Stimulated activated CD4-positive, alpha-beta T cell treated with anti-CD3 and anti-CD28 coated beads, Interleukin-4, amount 100 ng/mL, for 1 hour (primary cell): ENCODE measurements around the gene DYNC1I1.

Experiments used
- DNase-seq: peaks from one replicate; pipeline ENCODE4 v3.0.0-alpha.2; 2020

The DYNC1I1 gene

DNA sequence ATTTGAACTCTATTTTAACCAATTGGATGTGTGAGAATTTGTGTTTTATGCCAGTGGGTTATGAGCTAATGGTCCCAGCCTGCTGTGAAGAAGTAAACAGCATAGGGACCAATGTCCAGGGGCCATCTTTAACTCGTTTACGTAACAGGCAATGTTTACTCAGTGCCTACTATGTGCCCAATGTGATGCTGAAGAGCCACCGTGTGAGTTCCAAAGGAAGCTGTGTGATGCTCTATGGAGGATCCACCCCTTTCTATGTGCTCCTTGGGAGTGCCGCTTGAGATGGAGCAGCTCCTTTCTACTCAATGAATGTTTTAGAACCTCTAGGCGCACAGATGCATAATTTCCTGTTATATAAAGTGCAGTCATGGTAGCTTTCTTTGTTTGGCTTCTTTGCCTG, 21.3 kb downstream of the DYNC1I1 start:
- no peak for DNase-seq

DNA sequence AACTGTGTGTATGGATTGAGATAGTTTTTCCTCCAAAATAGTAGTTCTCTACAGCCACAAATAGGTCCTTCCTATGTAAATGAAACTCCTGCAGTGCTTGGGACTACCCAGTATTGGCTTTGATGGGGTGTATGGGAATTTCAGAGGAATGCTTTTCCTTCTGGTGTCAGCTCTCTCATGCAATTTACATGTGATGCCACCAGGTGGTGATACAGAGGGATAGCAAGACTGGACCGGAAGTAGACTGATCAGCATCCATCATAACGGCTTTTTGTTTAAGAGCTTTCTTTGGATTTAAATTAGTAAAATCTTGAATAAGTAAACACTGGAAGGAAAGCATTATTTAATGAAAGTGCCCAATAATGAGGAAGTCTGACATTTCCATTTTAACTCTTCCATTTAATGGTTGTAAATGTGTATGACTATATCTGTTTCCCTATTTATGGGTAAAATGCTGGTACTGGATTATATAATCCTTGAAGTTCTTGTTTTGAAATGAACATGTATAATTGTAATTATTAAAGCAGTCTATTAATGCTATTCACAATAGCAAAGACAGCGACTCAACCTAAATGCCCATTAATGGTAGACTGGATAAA, 22.7 kb downstream of the DYNC1I1 start:
- DNase-seq, result no peak

GRCh38 chr7:95796617-95797016, 24.3 kb downstream of the DYNC1I1 start:
- no peak for DNase-seq

- DNase-seq, result no peak
These were observed 26.1 kb downstream of the DYNC1I1 start for GRCh38 chr7:95798401-95798930.

- no peak for DNase-seq
These were observed 28.4 kb downstream of the DYNC1I1 start for GRCh38 chr7:95800787-95801186.

- no peak for DNase-seq
These were observed 29.9 kb downstream of the DYNC1I1 start for GRCh38 chr7:95802270-95802669.

DNA sequence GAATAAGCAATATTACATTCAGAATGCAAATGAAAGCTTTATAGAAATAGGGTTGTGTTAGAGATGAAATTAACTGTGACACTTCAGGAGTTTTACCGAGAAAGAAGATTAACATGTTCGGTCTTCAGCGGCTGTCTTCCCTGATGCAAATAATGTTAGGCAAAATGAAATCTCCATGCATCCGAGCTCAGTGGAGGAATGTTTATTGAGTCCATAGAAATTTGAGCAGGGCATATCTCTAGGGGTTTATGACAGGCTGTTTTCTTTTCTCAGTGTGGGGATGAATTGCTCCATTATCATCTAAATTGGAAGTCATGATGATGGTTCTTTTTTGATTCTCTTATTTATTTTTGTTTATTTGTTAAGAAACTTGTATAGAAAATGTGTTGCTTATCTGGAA, 31.7 kb downstream of the DYNC1I1 start:
- no peak for DNase-seq

DNA sequence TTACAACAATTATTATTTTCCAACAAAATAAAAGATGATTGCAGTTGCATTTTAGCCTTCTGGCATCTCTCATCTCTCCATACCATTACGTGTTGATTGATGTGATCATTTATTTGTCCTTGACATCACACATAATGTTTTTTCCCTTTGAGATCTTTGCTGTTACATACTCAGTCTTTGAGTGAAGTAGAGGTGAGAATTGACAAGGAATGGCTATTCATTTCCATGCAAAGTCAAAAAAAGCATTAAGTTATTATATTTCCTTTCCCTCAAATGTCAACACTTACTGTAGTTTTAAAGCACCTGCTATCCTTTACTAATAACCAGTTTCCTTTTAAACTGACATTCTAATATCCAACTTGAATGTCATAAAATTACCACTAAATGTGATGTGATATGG, 33.6 kb downstream of the DYNC1I1 start:
- no peak for DNase-seq

- no peak for DNase-seq
These were observed 36.0 kb downstream of the DYNC1I1 start for GRCh38 chr7:95808396-95808795.

DNA sequence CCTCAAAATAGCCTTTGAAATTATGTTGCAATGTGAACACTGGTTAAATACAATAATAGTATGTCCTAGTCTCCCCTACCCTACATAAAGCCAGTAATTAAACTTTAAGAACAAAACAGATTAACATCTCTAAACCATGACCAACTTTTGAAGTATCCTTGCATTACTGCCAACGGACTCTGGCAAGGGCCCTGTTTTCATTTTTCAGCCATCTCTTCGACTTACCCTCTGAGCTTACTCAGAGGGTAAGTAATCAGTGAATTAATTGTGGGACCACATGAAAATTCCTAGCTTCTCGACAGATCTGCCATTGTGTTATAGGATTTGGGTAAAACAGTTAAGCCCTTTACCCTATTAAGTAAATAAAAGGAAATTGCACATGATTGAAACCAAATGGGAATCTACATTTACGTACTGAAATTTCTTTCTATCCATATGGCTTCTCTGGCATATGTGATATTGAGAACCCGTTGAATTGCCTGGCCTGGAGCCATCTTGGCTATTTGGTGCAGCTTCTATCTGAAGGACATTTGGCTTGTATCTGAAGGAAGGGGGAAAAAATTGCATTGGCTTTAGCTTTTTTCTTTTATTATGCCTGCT, 39.6 kb downstream of the DYNC1I1 start:
- no peak for DNase-seq

GRCh38 chr7:95814721-95815120, 42.4 kb downstream of the DYNC1I1 start:
- no peak for DNase-seq

DNA sequence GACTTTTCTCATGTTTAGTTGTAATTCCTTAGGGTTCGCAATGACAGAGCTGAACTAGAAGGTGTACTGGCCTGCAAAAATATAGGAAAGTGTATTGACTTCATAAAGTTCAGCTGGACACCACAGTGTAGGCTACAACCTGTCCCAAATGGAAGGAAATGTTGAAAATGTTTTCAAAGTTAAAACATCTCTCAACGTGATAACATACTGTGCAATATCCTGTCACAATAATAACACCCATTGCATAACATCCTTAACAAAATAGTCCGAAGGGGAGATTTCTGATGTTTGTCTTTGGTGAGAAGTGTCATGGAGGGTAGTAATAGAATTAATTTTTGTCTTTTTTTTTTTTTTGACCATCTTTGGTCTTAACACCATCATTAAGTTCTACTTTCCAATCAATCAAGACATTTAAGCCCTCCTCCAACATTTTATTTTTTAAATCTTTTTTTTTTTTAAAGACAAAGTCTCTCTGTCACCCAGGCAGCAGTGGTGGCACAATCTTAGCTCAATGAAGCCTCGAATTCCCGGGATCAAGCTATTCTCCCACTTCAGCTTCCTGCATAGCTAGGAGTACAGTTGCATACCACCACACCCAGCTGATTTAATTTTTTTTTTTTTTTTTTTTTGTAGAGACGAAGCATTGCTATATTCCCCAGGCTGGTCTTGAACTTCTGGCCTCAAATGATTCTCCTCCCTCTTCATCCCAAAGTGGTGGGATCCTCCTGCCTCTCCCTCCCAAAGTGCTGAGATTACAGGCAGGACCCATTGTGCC, 45.7 kb downstream of the DYNC1I1 start:
- DNase-seq, result no peak

GRCh38 chr7:95820778-95821177, 48.4 kb downstream of the DYNC1I1 start:
- DNase-seq, result no peak

GRCh38 chr7:95822717-95823116, 50.4 kb downstream of the DYNC1I1 start:
- DNase-seq, result no peak

GRCh38 chr7:95824616-95825015, 52.3 kb downstream of the DYNC1I1 start:
- no peak for DNase-seq

GRCh38 chr7:95828824-95829790, 56.8 kb downstream of the DYNC1I1 start:
- no peak for DNase-seq

DNA sequence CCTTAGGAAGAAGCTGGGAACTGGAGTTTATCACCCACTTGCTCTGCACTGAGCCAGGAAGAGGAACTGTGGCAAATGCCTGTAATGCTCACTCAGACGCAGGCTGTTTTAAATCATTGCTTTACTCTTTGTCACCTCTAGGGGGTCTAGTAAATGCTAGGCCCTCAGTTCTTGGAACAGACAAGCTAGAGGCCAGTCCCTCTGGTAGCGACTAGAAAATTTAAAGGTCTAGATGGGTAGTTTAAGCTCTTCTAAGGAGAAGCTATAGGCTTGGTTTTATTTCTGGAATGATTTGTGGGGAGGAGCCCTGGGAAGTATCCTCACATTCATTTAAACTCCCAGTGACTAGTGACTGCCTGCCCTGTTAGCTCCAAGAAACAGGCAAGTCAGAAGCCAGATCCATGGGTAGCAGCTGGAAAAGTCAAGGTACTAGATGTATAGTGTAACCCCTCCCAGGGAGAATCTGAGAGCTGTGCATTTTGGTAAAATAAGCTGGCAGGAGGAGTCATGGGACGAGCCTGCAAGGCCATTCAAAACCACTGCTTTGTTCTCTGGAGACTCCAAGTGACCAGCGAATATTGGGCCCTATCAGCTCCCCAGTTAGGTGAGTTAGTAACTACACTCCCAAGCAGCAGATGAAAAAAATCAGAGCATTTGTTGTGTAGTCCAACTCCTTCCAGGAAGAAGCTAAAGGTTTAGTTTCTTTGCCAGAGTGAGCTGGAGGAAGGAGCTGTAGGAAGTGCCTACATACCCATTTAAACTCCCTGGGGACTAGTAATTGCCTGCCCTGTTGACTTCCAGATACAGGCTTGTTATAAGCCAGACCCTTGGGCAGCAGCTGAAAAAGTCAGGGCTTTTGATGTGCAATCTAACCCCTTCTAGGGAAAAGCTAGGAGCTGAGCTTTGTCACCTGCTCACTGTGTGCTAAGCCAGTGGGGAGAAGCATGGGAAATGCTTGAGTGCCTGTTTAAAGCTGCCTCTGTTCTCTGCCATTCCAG, 68.9 kb downstream of the DYNC1I1 start:
- DNase-seq, result no peak

DNA sequence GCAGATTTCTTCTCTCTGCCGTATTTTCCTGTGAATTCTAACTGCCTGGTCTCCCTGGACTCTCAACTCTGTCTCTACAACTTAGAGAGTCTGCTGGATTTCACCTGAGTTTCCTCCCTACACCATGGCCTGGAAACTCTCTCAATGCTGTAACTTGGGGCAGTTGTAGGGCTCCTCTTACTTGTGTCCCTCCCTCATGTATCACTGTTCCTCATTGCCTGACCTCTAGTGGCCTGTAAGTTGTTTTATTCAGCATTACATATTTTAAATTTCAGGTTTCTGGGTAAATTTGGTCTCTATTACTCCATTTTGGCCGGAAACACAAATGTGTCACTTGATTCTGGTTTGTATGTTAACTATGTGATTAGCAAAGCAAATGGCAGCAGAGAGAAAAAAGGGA, 70.9 kb downstream of the DYNC1I1 start:
- no peak for DNase-seq

DNA sequence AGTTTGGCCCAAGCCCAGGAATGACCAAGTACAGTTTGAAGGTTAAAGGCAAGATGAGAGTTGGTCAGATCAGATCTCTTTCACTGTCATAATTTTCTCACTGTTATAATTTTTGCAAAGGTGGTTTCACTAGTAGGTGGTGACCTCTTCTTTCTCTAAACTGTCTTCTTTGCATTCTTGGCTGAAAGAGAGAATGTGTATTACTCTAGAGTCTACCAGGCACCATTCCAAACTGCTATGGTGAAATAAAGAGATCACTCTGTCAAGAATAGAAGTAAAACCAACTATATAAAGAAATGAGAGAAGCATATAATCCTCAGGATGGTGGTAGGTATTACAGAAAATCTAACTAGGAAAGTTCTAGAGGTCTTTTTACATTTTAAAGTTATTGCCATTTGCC, 72.7 kb downstream of the DYNC1I1 start:
- no peak for DNase-seq

DNA sequence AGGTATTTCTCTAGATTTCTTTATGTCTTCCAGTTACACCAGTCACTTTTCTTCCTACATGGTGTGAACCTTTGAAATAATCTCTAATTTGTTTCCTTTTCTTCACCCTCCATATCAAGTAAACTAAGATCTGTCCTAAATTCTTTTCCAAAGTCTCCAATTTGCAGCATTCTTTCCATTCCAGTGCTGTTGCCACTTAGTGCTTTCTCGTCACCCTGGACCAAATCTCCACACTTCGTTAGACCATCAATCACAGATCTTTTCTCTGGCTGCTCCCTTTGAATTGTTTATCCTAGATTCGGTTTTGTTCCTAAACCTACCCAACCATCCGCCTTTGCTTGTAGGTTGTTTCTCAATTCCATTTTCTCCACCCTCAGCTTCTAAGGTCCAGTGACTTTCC, 74.7 kb downstream of the DYNC1I1 start:
- no peak for DNase-seq

DNA sequence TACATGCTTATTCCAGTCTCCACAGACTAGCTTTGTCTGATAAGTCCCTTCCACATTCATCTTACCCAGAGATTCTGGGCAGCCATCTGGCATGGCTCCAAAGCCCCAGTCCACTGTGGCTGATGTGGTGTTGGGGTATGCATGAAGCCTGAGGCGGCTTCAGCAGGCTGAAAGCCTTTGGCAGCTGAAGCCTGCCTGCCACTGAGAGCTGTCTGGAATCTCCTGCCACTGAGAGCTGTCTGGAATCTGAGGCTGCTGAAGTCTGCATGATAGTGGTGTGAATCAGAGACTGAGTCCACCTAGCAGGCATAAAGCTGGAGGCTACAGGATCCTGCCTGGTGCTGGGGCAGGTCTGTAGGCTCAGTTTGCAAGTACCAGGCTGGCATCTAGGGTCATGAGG, 87.1 kb downstream of the DYNC1I1 start:
- no peak for DNase-seq

DNA sequence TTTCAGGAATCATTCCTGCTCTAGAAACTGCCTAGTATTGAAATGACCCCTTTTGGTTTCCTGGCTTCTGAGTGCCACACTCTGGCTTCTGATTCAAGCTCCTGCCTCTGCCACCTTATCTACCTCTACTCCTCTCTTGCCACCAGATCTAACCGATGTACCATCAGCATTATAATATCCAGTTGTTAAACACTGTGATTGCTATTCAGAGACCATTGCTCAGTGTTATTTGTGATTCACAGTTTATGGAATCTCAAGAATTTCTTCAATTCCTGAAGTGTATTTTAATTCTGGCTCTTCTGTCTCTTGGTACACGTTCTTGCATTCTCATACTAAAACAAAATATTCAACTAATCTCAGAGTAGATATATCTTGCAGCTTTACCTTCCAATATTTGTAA, 88.7 kb downstream of the DYNC1I1 start:
- no peak for DNase-seq
